Smooth muscle cell (in vitro differentiated cells): Measurements from ENCODE around the gene KCTD14. TPM values are rescaled to one million over a fixed set of nuclear protein-coding genes. Genes with fewer than 3 reads are reported as not detected.

ENCODE experiments used
- DNase-seq: peaks from one replicate; lab custom pipeline; 2025; ENCODE audit not compliant: unreplicated experiment; lab: John Stamatoyannopoulos, UW
- H2AFZ ChIP-seq: fragments of 200-600 bp; sonication (generic); 2 replicates; pipeline ENCODE4 v1.6.0; 2016; ENCODE audit warnings: antibody characterized with exemption, low read depth, mild to moderate bottlenecking
- H3F3A ChIP-seq: fragments of 200-600 bp; sonication (generic); 2 replicates; pipeline ENCODE4 v1.6.0; 2017; ENCODE audit warnings: antibody characterized with exemption, low read depth
- H3K27ac ChIP-seq: fragments of 200-600 bp; sonication (generic); 2 replicates; pipeline ENCODE4 v1.5.1; 2016; ENCODE audit warnings: low read depth, mild to moderate bottlenecking
- H3K27me3 ChIP-seq: fragments of 200-600 bp; sonication (generic); 2 replicates; pipeline ENCODE4 v1.6.1; 2016; ENCODE audit warnings: low read depth, mild to moderate bottlenecking
- H3K36me3 ChIP-seq: fragments of 200-600 bp; sonication (generic); 2 replicates; pipeline ENCODE4 v1.5.1; 2016; ENCODE audit warnings: low read depth
- H3K4me1 ChIP-seq: fragments of 200-600 bp; sonication (generic); 2 replicates; pipeline ENCODE4 v1.5.1; 2016; ENCODE audit warnings: low read depth
- H3K4me2 ChIP-seq: fragments of 200-600 bp; sonication (generic); 2 replicates; pipeline ENCODE4 v1.6.0; 2016; ENCODE audit warnings: mild to moderate bottlenecking
- H3K4me3 ChIP-seq: fragments of 200-600 bp; sonication (generic); 2 replicates; pipeline ENCODE4 v1.5.1; 2016; ENCODE audit warnings: mild to moderate bottlenecking
- H3K79me2 ChIP-seq: fragments of 200-600 bp; sonication (generic); 2 replicates; pipeline ENCODE4 v1.6.0; 2016; ENCODE audit warnings: low read depth, mild to moderate bottlenecking
- H3K9ac ChIP-seq: fragments of 200-600 bp; sonication (generic); 2 replicates; pipeline ENCODE4 v1.6.0; 2016; ENCODE audit warnings: low read depth
- H3K9me3 ChIP-seq: fragments of 200-600 bp; sonication (generic); replicated peaks from 2 replicates; pipeline ENCODE4 v1.5.1; 2016; ENCODE audit warnings: low read depth
- H4K20me1 ChIP-seq: fragments of 200-600 bp; sonication (generic); 2 replicates; pipeline ENCODE4 v1.6.0; 2016; ENCODE audit warnings: low read depth
- WGBS: methylation state at CpG from one replicate; pipeline ENCODE4 v1.1.7; 2016; ENCODE audit warnings: low lambda C conversion rate; 5-methylcytosine and 5-hydroxymethylcytosine counted together
- polyA plus RNA-seq: library from polyadenylated mRNA; unstranded; fragments of >200 nt; fragmentation: Nextera tagmentation; extraction: Ambion mirVana; gene quantifications from 2 replicates; pipeline ENCODE4 v1.2.1, GENCODE V29; 2016
- total RNA-seq: library from RNA; depleted of rRNA; stranded (reverse); fragments of >200 nt; gene quantifications from 2 replicates; pipeline ENCODE4 v1.2.3, GENCODE V29; 2014
- TF ChIP-seq, protein P1 (sequence below): fragments of 200-600 bp; sonication (generic); IDR thresholded peaks from 2 replicates; pipeline ENCODE4 v1.5.1; 2017; ENCODE audit warnings: borderline replicate concordance, mild to moderate bottlenecking, antibody characterized with exemption; ENCODE audit not compliant: insufficient read depth, poor library complexity, severe bottlenecking

The KCTD14 gene
- total and polyA plus RNA-seq, 2 experiments from 2014 or later, result 1.5 to 1.7 TPM

DNA sequence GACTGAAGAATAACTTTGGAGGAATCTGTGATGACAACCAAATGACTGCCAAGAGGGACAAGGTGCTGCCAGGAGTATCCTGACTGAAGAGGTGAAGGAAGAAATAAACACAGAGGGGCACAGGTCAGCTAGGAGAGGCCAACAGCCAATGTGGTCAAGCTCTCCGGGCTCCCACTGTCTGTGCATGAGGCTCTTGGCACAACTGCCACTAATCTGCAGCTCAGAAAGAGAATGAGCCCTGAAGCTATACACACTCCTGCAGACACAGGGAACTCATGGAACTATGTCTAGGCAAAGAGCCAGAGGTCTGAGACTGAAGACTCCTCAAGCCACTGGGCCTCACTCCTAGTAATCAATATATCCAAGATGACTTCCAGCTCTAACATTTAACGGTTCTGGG is 47.5 kb upstream of the KCTD14 start:
- TF ChIP-seq, protein P1, sequence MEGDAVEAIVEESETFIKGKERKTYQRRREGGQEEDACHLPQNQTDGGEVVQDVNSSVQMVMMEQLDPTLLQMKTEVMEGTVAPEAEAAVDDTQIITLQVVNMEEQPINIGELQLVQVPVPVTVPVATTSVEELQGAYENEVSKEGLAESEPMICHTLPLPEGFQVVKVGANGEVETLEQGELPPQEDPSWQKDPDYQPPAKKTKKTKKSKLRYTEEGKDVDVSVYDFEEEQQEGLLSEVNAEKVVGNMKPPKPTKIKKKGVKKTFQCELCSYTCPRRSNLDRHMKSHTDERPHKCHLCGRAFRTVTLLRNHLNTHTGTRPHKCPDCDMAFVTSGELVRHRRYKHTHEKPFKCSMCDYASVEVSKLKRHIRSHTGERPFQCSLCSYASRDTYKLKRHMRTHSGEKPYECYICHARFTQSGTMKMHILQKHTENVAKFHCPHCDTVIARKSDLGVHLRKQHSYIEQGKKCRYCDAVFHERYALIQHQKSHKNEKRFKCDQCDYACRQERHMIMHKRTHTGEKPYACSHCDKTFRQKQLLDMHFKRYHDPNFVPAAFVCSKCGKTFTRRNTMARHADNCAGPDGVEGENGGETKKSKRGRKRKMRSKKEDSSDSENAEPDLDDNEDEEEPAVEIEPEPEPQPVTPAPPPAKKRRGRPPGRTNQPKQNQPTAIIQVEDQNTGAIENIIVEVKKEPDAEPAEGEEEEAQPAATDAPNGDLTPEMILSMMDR, result no peak
- no peak overlapping the region for H3K27ac ChIP-seq
- no peaks in the 10 kb centered on the region for H3K4me1 ChIP-seq
- no peaks in the 10 kb centered on the region for H3F3A ChIP-seq
- peaks cover 50% of the 10 kb centered on the region for H4K20me1 ChIP-seq
- H3K36me3 ChIP-seq, result peaks cover 9% of the 10 kb centered on the region
- H3K9me3 ChIP-seq, result no peaks in the 10 kb centered on the region
- H3K4me2 ChIP-seq, result no peak overlapping the region
- WGBS, result 98% methylated on average over 2 of the region's 2 CpGs
- no peaks in the 10 kb centered on the region for H3K27me3 ChIP-seq
- DNase-seq, result no peak
- H3K9ac ChIP-seq, result no peak overlapping the region
- H3K4me3 ChIP-seq, result no peak overlapping the region
- H2AFZ ChIP-seq, result no peak overlapping the region
- H3K79me2 ChIP-seq, result peaks cover 36% of the 10 kb centered on the region

GRCh38 chr11:78069465-78069864 is 46.4 kb upstream of the KCTD14 start:
- H3K79me2 ChIP-seq, result peaks cover 24% of the 10 kb centered on the region
- no peak for DNase-seq
- H3F3A ChIP-seq, result no peaks in the 10 kb centered on the region
- H3K4me2 ChIP-seq, result no peak overlapping the region
- H3K27ac ChIP-seq, result no peak overlapping the region
- H3K4me3 ChIP-seq, result no peak overlapping the region
- no peaks in the 10 kb centered on the region for H3K27me3 ChIP-seq
- H3K4me1 ChIP-seq, result no peaks in the 10 kb centered on the region
- H4K20me1 ChIP-seq, result peaks cover 38% of the 10 kb centered on the region
- H3K9ac ChIP-seq, result no peak overlapping the region
- H3K36me3 ChIP-seq, result peaks cover 9% of the 10 kb centered on the region
- WGBS, result 79% methylated on average over 2 of the region's 2 CpGs
- H2AFZ ChIP-seq, result no peak overlapping the region
- TF ChIP-seq, protein P1, result no peak
- no peaks in the 10 kb centered on the region for H3K9me3 ChIP-seq

GRCh38 chr11:78067704-78068103 is 44.6 kb upstream of the KCTD14 start:
- H4K20me1 ChIP-seq, result peaks cover 24% of the 10 kb centered on the region
- no peaks in the 10 kb centered on the region for H3K9me3 ChIP-seq
- no peak overlapping the region for H3K4me3 ChIP-seq
- H3K36me3 ChIP-seq, result peaks cover 8% of the 10 kb centered on the region
- H3K79me2 ChIP-seq, result peaks cover 6% of the 10 kb centered on the region
- no peak overlapping the region for H3K4me2 ChIP-seq
- TF ChIP-seq, protein P1, result no peak
- H3K9ac ChIP-seq, result no peak overlapping the region
- H3K4me1 ChIP-seq, result no peaks in the 10 kb centered on the region
- DNase-seq, result no peak
- H2AFZ ChIP-seq, result no peak overlapping the region
- 87% methylated on average over 4 of the region's 4 CpGs for WGBS
- no peaks in the 10 kb centered on the region for H3F3A ChIP-seq
- no peak overlapping the region for H3K27ac ChIP-seq
- no peaks in the 10 kb centered on the region for H3K27me3 ChIP-seq

DNA sequence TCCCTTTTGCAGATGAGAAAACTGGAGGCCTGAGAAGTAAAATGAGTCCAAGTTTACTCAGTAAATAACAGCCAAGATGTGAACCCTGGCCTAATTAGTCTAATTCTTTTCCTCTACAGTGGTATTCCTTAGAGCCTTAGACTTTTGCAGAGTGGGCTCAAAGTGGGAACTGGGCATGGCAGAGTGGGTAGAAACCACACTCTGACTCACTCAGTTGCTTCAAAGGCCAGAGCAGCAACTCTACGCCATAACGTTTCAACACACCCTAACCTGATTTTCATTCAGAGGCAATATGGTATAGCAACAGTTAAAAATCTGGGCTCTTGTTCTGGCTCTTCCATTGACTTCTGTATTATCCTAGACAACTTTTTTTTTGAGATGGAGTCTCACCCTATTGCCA is 43.4 kb upstream of the KCTD14 start:
- Histone ChIP-seq H2AFZ (no peak overlapping the region), H3K4me1 (no peaks in the 10 kb centered on the region), H3K36me3 (peaks cover 2% of the 10 kb centered on the region), H3K27me3 (no peaks in the 10 kb centered on the region), H3K9me3 (no peaks in the 10 kb centered on the region), H3K4me3 (no peak overlapping the region), H4K20me1 (peaks cover 20% of the 10 kb centered on the region), H3K27ac (no peak overlapping the region), H3K79me2 (peaks cover 3% of the 10 kb centered on the region), H3K4me2 (no peak overlapping the region), H3K9ac (no peak overlapping the region), H3F3A (no peaks in the 10 kb centered on the region)
- 61% methylated on average over 2 of the region's 2 CpGs for WGBS
- no peak for DNase-seq
- TF ChIP-seq, protein P1, result no peak
